Keratinocyte (primary cell): Measurements from ENCODE around the gene PIK3C3.

Source experiments
- CTCF ChIP-seq, 3 experiments: IDR thresholded peaks in 1 of 3; conservative IDR thresholded peaks in 1 of 3; optimal IDR thresholded peaks in 1 of 3; 2 replicates in 2 of 3; 3 replicates in 1 of 3; pipeline versions ENCODE3 to v1.5.1; 2011; ENCODE audit warnings: low read length in 3 of 3, mild to moderate bottlenecking in 3 of 3, moderate library complexity in 2 of 3, control low read depth in 1 of 3, inconsistent platforms in 1 of 3; ENCODE audit not compliant: insufficient read depth in 2 of 3; ENCODE audit errors: extremely low read depth in 1 of 3
- EZH2 ChIP-seq: IDR thresholded peaks from one replicate; pipeline ENCODE4 v1.6.1; 2012; ENCODE audit warnings: inconsistent platforms, mild to moderate bottlenecking, low read length, moderate library complexity

GRCh38 chr18:42041793-42042192, 86.8 kb downstream of the PIK3C3 start:
- no peak for TF ChIP-seq CTCF (optimal IDR thresholded peaks at IDR 0.05 in 1 of 3, IDR thresholded peaks at IDR 0.05 in 1 of 3, conservative IDR thresholded peaks at IDR 0.05 in 1 of 3; ENCODE audit: extremely low read depth in 1 of 3, insufficient read depth in 2 of 3, low read length in 3 of 3)
- no peak for TF ChIP-seq EZH2
